Nephron (organoid): ENCODE data around the gene TEX30.

Source experiments
- H3K27ac Mint-ChIP-seq, 3 experiments: 2 replicates each; pipeline ENCODE4 v1.8.0; 2020; ENCODE audit warnings: mixed read lengths in 3 of 3, mild to moderate bottlenecking in 2 of 3, moderate library complexity in 1 of 3
- H3K27me3 Mint-ChIP-seq: 2 replicates; pipeline ENCODE4 v1.8.0; 2021; ENCODE audit warnings: low read depth, mild to moderate bottlenecking, moderate library complexity, mixed read lengths
- H3K36me3 Mint-ChIP-seq: 2 replicates; pipeline ENCODE4 v1.8.0; 2020; ENCODE audit warnings: low read depth, mixed read lengths
- H3K4me1 Mint-ChIP-seq: 2 replicates; pipeline ENCODE4 v1.8.0; 2020; ENCODE audit warnings: mixed read lengths
- H3K4me3 Mint-ChIP-seq, 3 experiments: 2 replicates each; pipeline ENCODE4 v1.8.0; 2020; ENCODE audit warnings: mild to moderate bottlenecking in 3 of 3, mixed read lengths in 3 of 3, moderate library complexity in 2 of 3
- H3K9me3 Mint-ChIP-seq: 2 replicates; pipeline ENCODE4 v1.8.0; 2020; ENCODE audit warnings: mixed read lengths
- CTCF ChIP-seq, 3 experiments: fragments of 200-600 bp; sonication (generic); IDR thresholded peaks; one replicate each; pipeline ENCODE4 v1.5.0; 2021; ENCODE audit warnings: antibody characterized with exemption in 3 of 3; ENCODE audit not compliant: unreplicated experiment in 3 of 3

Gene TEX30

GRCh38 chr13:102814025-102814607 lies 40.5 kb upstream of the TEX30 start:
- Mint-ChIP-seq H3K4me1 (peaks cover 7% of the 10 kb centered on the region), H3K9me3 (peaks cover 10% of the 10 kb centered on the region), H3K27me3 (no peaks in the 10 kb centered on the region), H3K27ac (peak overlapping the region; percentile 38 to 81 (median 51)), H3K36me3 (peaks cover 73% of the 10 kb centered on the region), H3K4me3 (no peak overlapping the region)
- TF ChIP-seq CTCF (IDR thresholded peaks at IDR 0.05; ENCODE audit: unreplicated experiment in 3 of 3): no peak

GRCh38 chr13:102812611-102813287 lies 39.2 kb upstream of the TEX30 start:
- Mint-ChIP-seq H3K4me3 (no peak overlapping the region), H3K27me3 (no peaks in the 10 kb centered on the region), H3K27ac (peak overlapping the region; percentile 51 to 82 (median 74))

GRCh38 chr13:102807699-102808098 lies 34.1 kb upstream of the TEX30 start:
- H3K9me3 Mint-ChIP-seq: peaks cover 12% of the 10 kb centered on the region
- no peak overlapping the region for H3K4me3 Mint-ChIP-seq
- no peaks in the 10 kb centered on the region for H3K4me1 Mint-ChIP-seq
- no peak for TF ChIP-seq CTCF (IDR thresholded peaks at IDR 0.05; ENCODE audit: unreplicated experiment in 3 of 3)
- H3K36me3 Mint-ChIP-seq: peaks cover 74% of the 10 kb centered on the region
- H3K27me3 Mint-ChIP-seq: no peaks in the 10 kb centered on the region
- no peak overlapping the region for H3K27ac Mint-ChIP-seq

More at GRCh38 chr13:102812611-102813287, 39.2 kb upstream of the TEX30 start:
- no peak for TF ChIP-seq CTCF (IDR thresholded peaks at IDR 0.05; ENCODE audit: unreplicated experiment in 3 of 3)
- peaks cover under 1% of the 10 kb centered on the region for H3K4me1 Mint-ChIP-seq
- H3K36me3 Mint-ChIP-seq: peaks cover 72% of the 10 kb centered on the region
- H3K9me3 Mint-ChIP-seq: peaks cover 10% of the 10 kb centered on the region

GRCh38 chr13:102805680-102806079 lies 32.1 kb upstream of the TEX30 start:
- peaks cover 14% of the 10 kb centered on the region for H3K4me1 Mint-ChIP-seq
- H3K27ac Mint-ChIP-seq: no peak overlapping the region
- no peak overlapping the region for H3K4me3 Mint-ChIP-seq
- H3K9me3 Mint-ChIP-seq: peaks cover 7% of the 10 kb centered on the region
- no peaks in the 10 kb centered on the region for H3K27me3 Mint-ChIP-seq
- TF ChIP-seq CTCF (IDR thresholded peaks at IDR 0.05; ENCODE audit: unreplicated experiment in 3 of 3): no peak
- H3K36me3 Mint-ChIP-seq: peaks cover 54% of the 10 kb centered on the region

- H3K4me1 Mint-ChIP-seq: peaks cover 28% of the 10 kb centered on the region
- TF ChIP-seq CTCF (IDR thresholded peaks at IDR 0.05; ENCODE audit: unreplicated experiment in 3 of 3): peak; percentile 81 to 83 (median 82)
- peaks cover 16% of the 10 kb centered on the region for H3K36me3 Mint-ChIP-seq
- H3K27me3 Mint-ChIP-seq: no peaks in the 10 kb centered on the region
- peak overlapping the region; percentile 98 for H3K4me3 Mint-ChIP-seq
- H3K27ac Mint-ChIP-seq: peak overlapping the region; percentile 85 to 91 (median 90)
- no peaks in the 10 kb centered on the region for H3K9me3 Mint-ChIP-seq
Measured at GRCh38 chr13:102800145-102801041, 26.8 kb upstream of the TEX30 start.
